HG02870 (cell line): ENCODE measurements around the gene TEF.
"Not testable (repeated sequence)": the region's sequence is repeated elsewhere in the genome, so short reads cannot be mapped to it uniquely, and the experiment has no call there.

Experiments used
- ATAC-seq: cut with Tn5 transposase; IDR thresholded peaks from one replicate; pipeline ENCODE4 v1.9.1; 2021; ENCODE audit warnings: mild to moderate bottlenecking, moderate library complexity; ENCODE audit not compliant: unreplicated experiment

The TEF gene

GRCh38 chr22:41380993-41381328, 781 bp upstream of the TEF start:
- peak; percentile 3 for ATAC-seq

- ATAC-seq, result peak; percentile 31
Measured at GRCh38 chr22:41382098-41382578, 396 bp downstream of the TEF start.

- ATAC-seq, result no peak
Measured at GRCh38 chr22:41382610-41383009, 868 bp downstream of the TEF start.

- ATAC-seq, result no peak
Measured at GRCh38 chr22:41383085-41383484, 1.3 kb downstream of the TEF start.

- no peak for ATAC-seq
Measured at GRCh38 chr22:41384128-41384527, 2.4 kb downstream of the TEF start.

GRCh38 chr22:41387341-41387740, 5.6 kb downstream of the TEF start:
- no peak for ATAC-seq

- ATAC-seq, result no peak
Measured at GRCh38 chr22:41394012-41394356, 12.2 kb downstream of the TEF start.

- no peak for ATAC-seq
Measured at GRCh38 chr22:41395531-41396240, 13.9 kb downstream of the TEF start.

GRCh38 chr22:41397143-41397811, 15.5 kb downstream of the TEF start:
- no peak for ATAC-seq

- no peak for ATAC-seq
Measured at GRCh38 chr22:41398921-41399320, 17.2 kb downstream of the TEF start.

GRCh38 chr22:41401781-41402648, 20.3 kb downstream of the TEF start:
- ATAC-seq, result no peak

GRCh38 chr22:41402851-41403250, 21.1 kb downstream of the TEF start:
- ATAC-seq, result not testable (repeated sequence)

- ATAC-seq, result peak; percentile 68
Measured at GRCh38 chr22:41403532-41404318, 22.0 kb downstream of the TEF start.

- ATAC-seq, result no peak
Measured at GRCh38 chr22:41405588-41405987, 23.8 kb downstream of the TEF start.

- no peak for ATAC-seq
Measured at GRCh38 chr22:41406410-41406809, 24.7 kb downstream of the TEF start.

- no peak for ATAC-seq
Measured at GRCh38 chr22:41407433-41407832, 25.7 kb downstream of the TEF start.

GRCh38 chr22:41408665-41409064, 26.9 kb downstream of the TEF start:
- ATAC-seq, result no peak

- ATAC-seq, result no peak
Measured at GRCh38 chr22:41410311-41410751, 28.6 kb downstream of the TEF start.

- no peak for ATAC-seq
Measured at GRCh38 chr22:41411021-41411851, 29.5 kb downstream of the TEF start.

- no peak for ATAC-seq
Measured at GRCh38 chr22:41415554-41415953, 33.8 kb downstream of the TEF start.
